NB4 (cell line): ENCODE measurements around the gene PHF21B.

ENCODE experiments used
- CTCF ChIP-seq: IDR thresholded peaks from one replicate; pipeline ENCODE4 v1.5.1; 2012; ENCODE audit warnings: low read depth, low read length
- MAX ChIP-seq: IDR thresholded peaks from 2 replicates; pipeline ENCODE4 v1.6.1; 2011; ENCODE audit warnings: low read depth, low read length
- MYC ChIP-seq: IDR thresholded peaks from 2 replicates; pipeline ENCODE4 v1.6.1; 2011; ENCODE audit warnings: low read depth, low read length
- POLR2A ChIP-seq: IDR thresholded peaks from 2 replicates; pipeline ENCODE4 v1.6.1; 2011; ENCODE audit warnings: mild to moderate bottlenecking; ENCODE audit not compliant: insufficient read length; ENCODE audit errors: extremely low read depth

GRCh38 chr22:44906248-44906936 is 103.4 kb downstream of the PHF21B start:
- TF ChIP-seq CTCF (no peak), POLR2A (no peak), MYC (no peak), MAX (no peak)
